GM19328 (cell line): ENCODE data around the gene HDHD5.

ENCODE experiments used
- ATAC-seq: cut with Tn5 transposase; IDR thresholded peaks from one replicate; pipeline ENCODE4 v1.9.1; 2021; ENCODE audit warnings: mild to moderate bottlenecking, moderate library complexity; ENCODE audit not compliant: unreplicated experiment

Gene HDHD5

GRCh38 chr22:17120711-17121232 lies 38.3 kb downstream of the HDHD5 start:
- ATAC-seq = no peak

GRCh38 chr22:17120281-17120680 lies 38.8 kb downstream of the HDHD5 start:
- ATAC-seq = no peak

GRCh38 chr22:17119481-17120202 lies 39.4 kb downstream of the HDHD5 start:
- no peak for ATAC-seq

DNA sequence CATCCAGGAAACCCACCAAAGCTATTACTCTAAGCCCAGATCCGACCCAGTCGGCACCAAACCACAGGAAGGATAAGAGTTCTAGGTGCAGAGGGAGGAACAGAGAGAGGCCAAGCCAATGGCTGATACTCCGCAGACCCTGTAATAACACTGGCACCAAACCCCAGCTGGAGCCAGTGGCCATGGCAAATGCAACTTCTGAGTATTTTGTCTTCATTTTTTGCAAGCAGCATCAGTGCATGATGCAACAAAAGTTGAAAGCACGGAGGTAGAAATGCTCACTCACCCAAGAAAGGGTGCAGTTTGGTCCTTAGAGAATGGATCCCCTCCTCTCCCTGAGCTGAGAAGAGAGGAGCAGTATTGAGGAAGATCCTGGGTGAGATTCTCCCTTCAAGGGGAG lies 40.7 kb downstream of the HDHD5 start:
- ATAC-seq = no peak

DNA sequence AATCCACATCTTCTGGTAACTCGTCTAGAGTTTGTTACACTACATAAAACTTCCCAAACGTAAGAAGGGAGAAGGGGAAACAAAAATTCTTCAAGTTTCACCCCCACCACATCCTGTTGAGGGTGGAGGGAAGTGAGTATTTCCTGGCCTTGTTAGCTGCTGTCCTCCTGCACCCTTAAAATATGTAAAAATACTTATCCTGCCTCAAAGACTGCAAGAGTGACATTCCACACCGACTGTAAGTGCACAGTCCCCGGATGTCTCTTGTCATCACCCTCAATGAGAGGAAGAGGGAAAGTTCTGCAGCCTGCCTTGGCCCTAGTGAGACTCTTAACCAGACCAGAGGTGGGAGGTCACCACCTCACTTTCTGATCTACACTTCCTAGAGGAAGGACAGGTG lies 41.2 kb downstream of the HDHD5 start:
- no peak for ATAC-seq

GRCh38 chr22:17117400-17117799 lies 41.7 kb downstream of the HDHD5 start:
- ATAC-seq = no peak

- no peak for ATAC-seq
Observed at GRCh38 chr22:17116572-17117330, 42.3 kb downstream of the HDHD5 start.

DNA sequence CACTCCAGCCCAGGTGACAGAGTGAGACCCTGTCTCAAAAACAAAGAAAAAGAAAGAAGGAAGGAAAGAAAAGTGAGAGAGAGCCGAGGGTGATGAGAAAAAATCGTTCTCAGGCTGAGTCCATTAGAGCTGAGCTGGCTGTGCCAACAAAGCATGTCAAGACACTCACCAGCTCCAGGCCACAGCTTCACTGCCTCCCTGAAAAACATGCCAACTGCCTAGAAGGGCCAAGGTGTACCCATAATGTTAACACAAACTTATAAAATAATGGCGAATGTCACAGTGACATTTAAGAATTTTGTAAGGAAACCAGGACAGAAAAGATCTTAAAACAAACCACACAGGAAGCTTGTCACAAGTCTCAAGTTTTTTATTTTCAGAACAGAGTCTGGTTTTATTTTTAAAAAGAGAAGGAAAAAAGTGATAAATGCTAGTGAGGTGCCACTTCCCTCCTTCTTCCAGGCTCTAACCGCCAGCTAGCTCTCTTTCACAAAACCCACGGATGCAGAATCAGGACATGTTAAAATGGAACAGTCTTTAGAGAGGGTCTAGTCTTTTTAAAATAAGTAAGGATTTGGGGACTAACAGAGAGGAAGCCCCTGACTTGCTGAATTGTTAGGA lies 43.0 kb downstream of the HDHD5 start:
- ATAC-seq = no peak

DNA sequence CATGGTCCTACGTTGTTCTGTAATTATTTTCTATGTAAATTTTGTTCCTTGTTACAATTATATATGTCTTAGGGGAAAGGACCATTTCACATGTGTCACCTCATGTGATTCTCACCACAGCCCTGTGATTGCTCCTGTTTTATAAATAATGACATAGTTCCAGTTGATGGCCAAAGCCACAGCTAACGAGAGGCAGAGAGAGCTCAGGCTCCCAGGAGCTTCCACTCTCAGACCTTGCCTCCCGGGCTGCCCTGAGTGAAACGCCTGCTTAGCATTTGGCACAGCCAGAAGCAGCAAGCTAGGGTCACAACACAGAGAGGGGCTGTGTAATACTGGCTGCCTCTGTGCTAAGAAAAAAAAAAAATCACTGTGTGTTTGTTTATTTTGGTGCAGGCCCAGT lies 43.8 kb downstream of the HDHD5 start:
- ATAC-seq = no peak

- ATAC-seq = no peak
Observed at GRCh38 chr22:17114898-17115235, 44.2 kb downstream of the HDHD5 start.

GRCh38 chr22:17114173-17114897 lies 44.7 kb downstream of the HDHD5 start:
- ATAC-seq = no peak

- no peak for ATAC-seq
Observed at GRCh38 chr22:17113600-17113999, 45.5 kb downstream of the HDHD5 start.

- no peak for ATAC-seq
Observed at GRCh38 chr22:17112491-17113042, 46.5 kb downstream of the HDHD5 start.

- ATAC-seq = no peak
Observed at GRCh38 chr22:17110791-17111550, 48.1 kb downstream of the HDHD5 start.

- no peak for ATAC-seq
Observed at GRCh38 chr22:17109976-17110375, 49.1 kb downstream of the HDHD5 start.

- ATAC-seq = no peak
Observed at GRCh38 chr22:17109113-17109865, 49.8 kb downstream of the HDHD5 start.

GRCh38 chr22:17108256-17109112 lies 50.6 kb downstream of the HDHD5 start:
- no peak for ATAC-seq

DNA sequence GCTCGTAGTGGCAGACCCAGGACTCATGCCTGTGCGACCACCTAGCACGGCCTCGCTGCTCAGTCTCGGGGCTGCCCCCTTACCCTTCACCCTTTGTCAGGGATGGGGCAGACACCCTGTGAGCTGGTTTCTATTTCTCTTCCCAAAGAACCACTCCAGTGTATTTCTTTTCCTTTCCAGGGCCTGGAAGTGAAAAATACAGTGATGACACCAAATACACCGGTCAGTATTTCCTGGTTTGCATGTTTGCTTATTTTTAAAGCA lies 51.6 kb downstream of the HDHD5 start:
- ATAC-seq = no peak
